Nephron (organoid): ENCODE measurements around the gene PTPRD.

ENCODE experiments used
- H3K27ac Mint-ChIP-seq, 3 experiments: 2 replicates each; pipeline ENCODE4 v1.8.0; 2020; ENCODE audit warnings: mixed read lengths in 3 of 3, mild to moderate bottlenecking in 2 of 3, moderate library complexity in 1 of 3
- H3K27me3 Mint-ChIP-seq: 2 replicates; pipeline ENCODE4 v1.8.0; 2021; ENCODE audit warnings: low read depth, mild to moderate bottlenecking, moderate library complexity, mixed read lengths
- H3K36me3 Mint-ChIP-seq: 2 replicates; pipeline ENCODE4 v1.8.0; 2020; ENCODE audit warnings: low read depth, mixed read lengths
- H3K4me1 Mint-ChIP-seq: 2 replicates; pipeline ENCODE4 v1.8.0; 2020; ENCODE audit warnings: mixed read lengths
- H3K4me3 Mint-ChIP-seq, 3 experiments: 2 replicates each; pipeline ENCODE4 v1.8.0; 2020; ENCODE audit warnings: mild to moderate bottlenecking in 3 of 3, mixed read lengths in 3 of 3, moderate library complexity in 2 of 3
- H3K9me3 Mint-ChIP-seq: 2 replicates; pipeline ENCODE4 v1.8.0; 2020; ENCODE audit warnings: mixed read lengths
- TF ChIP-seq, protein P1 (sequence below), 3 experiments: fragments of 200-600 bp; sonication (generic); IDR thresholded peaks; one replicate each; pipeline ENCODE4 v1.5.0; 2021; ENCODE audit warnings: antibody characterized with exemption in 3 of 3; ENCODE audit not compliant: unreplicated experiment in 3 of 3

The PTPRD gene

GRCh38 chr9:8917956-8918739, 1694.7 kb downstream of the PTPRD start:
- TF ChIP-seq, protein P1, sequence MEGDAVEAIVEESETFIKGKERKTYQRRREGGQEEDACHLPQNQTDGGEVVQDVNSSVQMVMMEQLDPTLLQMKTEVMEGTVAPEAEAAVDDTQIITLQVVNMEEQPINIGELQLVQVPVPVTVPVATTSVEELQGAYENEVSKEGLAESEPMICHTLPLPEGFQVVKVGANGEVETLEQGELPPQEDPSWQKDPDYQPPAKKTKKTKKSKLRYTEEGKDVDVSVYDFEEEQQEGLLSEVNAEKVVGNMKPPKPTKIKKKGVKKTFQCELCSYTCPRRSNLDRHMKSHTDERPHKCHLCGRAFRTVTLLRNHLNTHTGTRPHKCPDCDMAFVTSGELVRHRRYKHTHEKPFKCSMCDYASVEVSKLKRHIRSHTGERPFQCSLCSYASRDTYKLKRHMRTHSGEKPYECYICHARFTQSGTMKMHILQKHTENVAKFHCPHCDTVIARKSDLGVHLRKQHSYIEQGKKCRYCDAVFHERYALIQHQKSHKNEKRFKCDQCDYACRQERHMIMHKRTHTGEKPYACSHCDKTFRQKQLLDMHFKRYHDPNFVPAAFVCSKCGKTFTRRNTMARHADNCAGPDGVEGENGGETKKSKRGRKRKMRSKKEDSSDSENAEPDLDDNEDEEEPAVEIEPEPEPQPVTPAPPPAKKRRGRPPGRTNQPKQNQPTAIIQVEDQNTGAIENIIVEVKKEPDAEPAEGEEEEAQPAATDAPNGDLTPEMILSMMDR (IDR thresholded peaks at IDR 0.05; ENCODE audit: unreplicated experiment in 3 of 3) = no peak
- Mint-ChIP-seq H3K9me3 (no peaks in the 10 kb centered on the region), H3K27me3 (no peaks in the 10 kb centered on the region), H3K27ac (no peak overlapping the region), H3K4me1 (no peaks in the 10 kb centered on the region), H3K4me3 (no peak overlapping the region), H3K36me3 (no peaks in the 10 kb centered on the region)

DNA sequence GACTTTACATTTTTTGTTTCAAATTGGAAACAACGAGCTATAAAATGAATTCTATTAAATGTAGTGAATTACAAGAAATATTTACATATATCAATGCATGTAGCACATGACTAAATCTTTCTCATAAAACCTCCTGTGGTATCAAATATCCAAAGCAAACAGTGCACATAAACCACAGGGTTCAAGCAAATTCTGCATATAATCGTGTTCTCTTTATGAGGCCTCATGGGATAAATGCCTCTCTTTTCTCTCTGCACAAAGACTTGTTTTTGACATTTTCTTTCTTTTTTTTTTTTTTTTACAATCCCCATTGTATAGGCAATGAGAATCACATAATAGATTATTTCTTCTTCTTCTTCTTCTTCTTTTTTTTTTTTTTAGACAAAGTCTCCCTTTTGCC, 1696.0 kb downstream of the PTPRD start:
- TF ChIP-seq, protein P1 (IDR thresholded peaks at IDR 0.05; ENCODE audit: unreplicated experiment in 3 of 3) = no peak
- Mint-ChIP-seq H3K9me3 (no peaks in the 10 kb centered on the region), H3K4me3 (no peak overlapping the region), H3K36me3 (no peaks in the 10 kb centered on the region), H3K27ac (no peak overlapping the region), H3K27me3 (no peaks in the 10 kb centered on the region), H3K4me1 (no peaks in the 10 kb centered on the region)

DNA sequence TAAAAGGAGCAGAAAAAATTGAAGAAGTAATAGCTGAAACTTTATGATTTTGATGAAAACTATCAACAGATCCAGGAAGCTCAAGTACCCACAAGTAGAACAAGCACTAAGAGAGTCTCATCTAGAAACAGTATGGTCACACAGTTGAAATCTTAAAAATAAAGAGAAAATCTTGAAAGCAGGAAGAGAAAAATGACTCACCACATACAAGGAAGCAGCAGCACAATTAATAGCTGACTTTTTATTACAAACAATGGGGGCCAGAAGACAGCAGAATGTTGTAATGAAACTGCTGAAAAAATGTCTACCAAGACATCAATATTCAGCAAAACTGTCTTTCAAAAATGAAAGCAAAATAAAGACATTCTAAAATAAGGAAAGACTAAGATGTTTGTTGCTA, 1704.9 kb downstream of the PTPRD start:
- no peaks in the 10 kb centered on the region for H3K36me3 Mint-ChIP-seq
- TF ChIP-seq, protein P1 (IDR thresholded peaks at IDR 0.05; ENCODE audit: unreplicated experiment in 3 of 3) = no peak
- H3K9me3 Mint-ChIP-seq = peaks cover 20% of the 10 kb centered on the region
- peaks cover 9% of the 10 kb centered on the region for H3K4me1 Mint-ChIP-seq
- H3K4me3 Mint-ChIP-seq = no peak overlapping the region
- H3K27ac Mint-ChIP-seq = no peak overlapping the region
- no peaks in the 10 kb centered on the region for H3K27me3 Mint-ChIP-seq

DNA sequence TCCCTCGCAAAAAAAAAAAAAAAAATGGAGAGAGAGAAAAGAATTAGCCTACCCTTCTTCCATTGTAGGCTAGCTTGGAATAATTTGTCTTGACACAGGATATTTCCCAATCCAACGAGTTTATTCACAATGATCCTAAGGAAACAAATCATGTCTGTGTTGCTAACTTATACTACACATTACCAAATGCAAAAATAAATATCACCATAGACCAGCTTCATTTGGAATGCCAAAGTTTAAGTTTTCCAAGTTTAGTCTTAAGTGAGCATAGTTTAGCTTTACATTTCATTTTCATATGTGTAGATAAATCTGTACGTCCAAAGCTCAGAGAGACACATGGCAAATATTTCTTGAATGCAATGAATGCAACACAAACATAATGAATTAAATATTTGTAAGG, 1707.1 kb downstream of the PTPRD start:
- Mint-ChIP-seq H3K4me1 (peaks cover 9% of the 10 kb centered on the region), H3K9me3 (peaks cover 20% of the 10 kb centered on the region), H3K36me3 (no peaks in the 10 kb centered on the region), H3K4me3 (no peak overlapping the region), H3K27me3 (no peaks in the 10 kb centered on the region), H3K27ac (peak overlapping the region in 1 of 3 experiments; percentile 94)
- TF ChIP-seq, protein P1 (IDR thresholded peaks at IDR 0.05; ENCODE audit: unreplicated experiment in 3 of 3) = no peak

GRCh38 chr9:8904771-8905515, 1707.9 kb downstream of the PTPRD start:
- Mint-ChIP-seq H3K27me3 (no peaks in the 10 kb centered on the region), H3K4me3 (no peak overlapping the region), H3K9me3 (peaks cover 20% of the 10 kb centered on the region), H3K36me3 (no peaks in the 10 kb centered on the region), H3K27ac (peak overlapping the region in 2 of 3 experiments; percentile 78 to 94), H3K4me1 (peaks cover 9% of the 10 kb centered on the region)
- TF ChIP-seq, protein P1 (IDR thresholded peaks at IDR 0.05; ENCODE audit: unreplicated experiment in 3 of 3) = no peak
